Small intestine (tissue), 7 donors: ENCODE results near the gene ARHGAP15. TPM values are rescaled to one million over a fixed set of nuclear protein-coding genes. Genes with fewer than 3 reads are reported as not detected.
A peak's percentile ranks its signal among the peaks of the same experiment; 100 is the strongest.

Experiments
- DNase-seq, 2 donors: peaks; one replicate each; pipeline versions ENCODE4 v3.0.0 to v3.0.0-alpha.2; 2013
- FAIRE-seq: peaks from 2 replicates; lab custom pipeline; 2012; peaks lifted over from hg19 to GRCh38; lab: Jason Lieb, UNC
- H3K27ac ChIP-seq, 3 donors: one replicate each; pipeline ENCODE4 v1.5.1; 2013; ENCODE audit warnings: low read length in 2 of 3, mild to moderate bottlenecking in 2 of 3, control low read depth in 1 of 3, inconsistent platforms in 1 of 3, low read depth in 1 of 3, moderate library complexity in 1 of 3
- H3K27me3 ChIP-seq, 3 donors: one replicate each; pipeline ENCODE4 v1.6.1; 2013; ENCODE audit warnings: low read length in 3 of 3, inconsistent platforms in 1 of 3; ENCODE audit not compliant: control insufficient read depth in 3 of 3, insufficient read depth in 3 of 3
- H3K36me3 ChIP-seq, 3 donors: one replicate each; pipeline ENCODE4 v1.6.1; 2013; ENCODE audit warnings: low read length in 3 of 3, inconsistent platforms in 1 of 3, low read depth in 1 of 3, mild to moderate bottlenecking in 1 of 3, moderate library complexity in 1 of 3; ENCODE audit not compliant: control insufficient read depth in 3 of 3, insufficient read depth in 2 of 3
- H3K4me1 ChIP-seq, 3 donors: one replicate each; pipeline ENCODE4 v1.6.1; 2013; ENCODE audit warnings: low read length in 2 of 3, inconsistent platforms in 1 of 3, low read depth in 1 of 3, mild to moderate bottlenecking in 1 of 3, moderate library complexity in 1 of 3; ENCODE audit not compliant: control insufficient read depth in 3 of 3, insufficient read depth in 2 of 3
- H3K4me3 ChIP-seq, 3 donors: one replicate each; pipeline ENCODE4 v1.5.1; 2013; ENCODE audit warnings: low read length in 3 of 3, control low read depth in 1 of 3, inconsistent platforms in 1 of 3, low read depth in 1 of 3, mild to moderate bottlenecking in 1 of 3, moderate library complexity in 1 of 3
- H3K9me3 ChIP-seq, 2 donors: one replicate each; pipeline ENCODE4 v1.6.1; 2013; ENCODE audit warnings: low read depth in 1 of 2, low read length in 1 of 2; ENCODE audit not compliant: control insufficient read depth in 2 of 2, insufficient read depth in 1 of 2
- WGBS, 3 donors: extraction: QIAGEN DNeasy Blood & Tissue Kit; methylation state at CpG; one replicate each; pipeline ENCODE4 v1.1.7; 2013; 5-methylcytosine and 5-hydroxymethylcytosine counted together
- polyA plus RNA-seq, 4 donors: library from polyadenylated mRNA; stranded (reverse) in 3 of 4; unstranded in 1 of 4; fragments of 200-250 nt in 3 of 4; fragments of 120-200 nt in 1 of 4; gene quantifications; one replicate each; pipeline versions ENCODE4 v1.2.1 to v1.2.3, GENCODE V29; 2013
- donor health status: healthy with polysubstance abuse.
- donor health status: control.
- donor health status: control.
- donor health status: Bipolar disorder and iron deficiency.
- donor health status: healthy.

The ARHGAP15 gene
- polyA plus RNA-seq, 4 donors = 0.67 to 18.2 (median 10.1) TPM

DNA sequence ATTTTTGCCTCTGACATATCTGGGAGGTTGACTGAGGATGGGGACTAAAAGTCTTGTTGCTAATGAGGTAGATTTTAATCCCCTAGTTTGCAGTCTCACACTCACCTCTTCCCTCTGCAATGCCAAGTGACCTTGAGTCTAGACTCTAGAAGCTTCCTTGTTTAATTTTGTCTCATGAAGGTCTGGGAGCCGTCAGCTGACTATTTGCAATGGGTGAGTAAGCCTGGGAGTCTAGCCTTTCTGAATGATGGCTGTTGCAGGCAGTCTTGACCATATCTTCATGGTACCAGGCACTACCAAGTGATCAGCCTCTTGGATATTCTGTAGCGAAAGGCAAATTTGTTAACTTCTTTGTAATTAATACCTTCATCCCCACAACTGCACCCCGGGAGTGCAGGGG is 61.2 kb downstream of the ARHGAP15 start:
- Histone ChIP-seq H3K36me3 (no peaks in the 10 kb centered on the region), H3K9me3 (no peaks in the 10 kb centered on the region), H3K27me3 (no peaks in the 10 kb centered on the region), H3K4me3 (no peak overlapping the region), H3K4me1 (no peaks in the 10 kb centered on the region), H3K27ac (no peak overlapping the region)
- DNase-seq = no peak
- FAIRE-seq = no peak
- WGBS, 3 donors = 62 to 84% (median 72%) methylated on average over 3 of the region's 3 CpGs

DNA sequence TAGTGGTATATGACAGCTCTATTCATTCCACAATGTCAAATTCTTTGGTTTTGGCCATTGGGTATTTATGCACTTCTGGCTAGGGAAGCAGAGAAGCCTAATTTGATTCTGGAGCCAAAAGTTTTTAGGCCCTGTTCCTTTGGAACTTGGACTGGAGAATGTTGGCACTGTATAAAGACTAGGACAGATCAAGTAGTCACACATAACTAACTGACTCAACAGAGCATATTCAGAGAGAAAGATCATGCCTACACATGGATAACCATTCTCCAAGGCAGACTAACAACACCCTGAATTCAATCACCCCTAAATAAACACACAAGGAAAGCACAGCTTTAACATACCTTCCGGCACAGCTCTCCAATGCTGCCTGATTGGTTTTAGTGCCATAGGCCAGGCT is 62.9 kb downstream of the ARHGAP15 start:
- FAIRE-seq = no peak

DNA sequence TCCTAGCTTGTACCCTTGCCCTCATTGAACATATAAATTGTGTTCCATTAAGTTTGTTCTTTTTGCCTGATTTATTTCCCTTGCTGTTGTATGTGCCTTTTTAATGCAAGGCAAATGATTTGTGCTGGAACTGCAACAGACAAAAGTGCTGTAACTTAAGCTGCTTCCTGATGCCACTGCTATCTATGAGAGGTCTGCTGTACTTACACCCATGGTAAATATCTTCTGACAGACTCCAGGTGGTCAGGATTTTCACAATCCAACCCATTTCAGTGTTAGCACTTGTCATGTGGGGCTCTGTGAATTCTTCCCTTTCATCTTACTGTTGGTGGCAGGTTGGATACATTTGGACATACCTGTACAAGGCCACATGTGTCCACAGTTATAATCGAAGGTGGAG is 63.5 kb downstream of the ARHGAP15 start:
- no peak overlapping the region for H3K4me3 ChIP-seq
- no peaks in the 10 kb centered on the region for H3K27me3 ChIP-seq
- DNase-seq (no peak), FAIRE-seq (no peak)
- no peaks in the 10 kb centered on the region for H3K4me1 ChIP-seq
- no peak overlapping the region for H3K27ac ChIP-seq
- H3K9me3 ChIP-seq = no peaks in the 10 kb centered on the region
- 63 to 93% (median 90%) methylated on average over 1 of the region's 1 CpG for WGBS, 3 donors
- H3K36me3 ChIP-seq = no peaks in the 10 kb centered on the region

More for the DNA sequence above, 62.9 kb downstream of the ARHGAP15 start:
- H3K4me1 ChIP-seq = no peaks in the 10 kb centered on the region
- 76 to 93% (median 79%) methylated on average over 1 of the region's 1 CpG for WGBS, 3 donors
- no peak for DNase-seq
- no peaks in the 10 kb centered on the region for H3K27me3 ChIP-seq
- no peaks in the 10 kb centered on the region for H3K36me3 ChIP-seq
- H3K4me3 ChIP-seq = no peak overlapping the region
- H3K9me3 ChIP-seq = no peaks in the 10 kb centered on the region
- no peak overlapping the region for H3K27ac ChIP-seq

DNA sequence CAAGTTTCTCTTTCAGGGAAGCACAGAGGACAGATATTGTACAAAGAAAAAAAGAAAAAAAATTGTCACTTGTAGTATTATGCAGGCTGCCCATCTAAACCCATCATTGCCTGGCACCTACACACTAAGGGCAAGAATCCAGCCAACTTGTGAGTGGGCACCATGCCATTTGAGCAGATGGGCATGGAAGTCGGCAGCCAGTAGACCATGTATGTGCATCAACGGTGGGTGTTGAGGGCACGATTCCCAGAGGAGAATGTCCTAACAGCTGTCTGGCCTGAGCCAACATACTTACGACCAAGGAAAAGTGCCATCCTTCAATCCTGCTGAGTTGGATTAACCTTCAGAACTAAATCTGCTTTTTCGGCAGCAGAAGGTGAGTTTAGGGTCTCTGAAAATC is 63.9 kb downstream of the ARHGAP15 start:
- no peaks in the 10 kb centered on the region for H3K9me3 ChIP-seq
- no peaks in the 10 kb centered on the region for H3K27me3 ChIP-seq
- WGBS, 3 donors = 76 to 87% (median 85%) methylated on average over 5 of the region's 5 CpGs
- no peak overlapping the region for H3K27ac ChIP-seq
- H3K36me3 ChIP-seq = no peaks in the 10 kb centered on the region
- no peak for DNase-seq
- FAIRE-seq = no peak
- H3K4me1 ChIP-seq = no peaks in the 10 kb centered on the region
- H3K4me3 ChIP-seq = no peak overlapping the region

DNA sequence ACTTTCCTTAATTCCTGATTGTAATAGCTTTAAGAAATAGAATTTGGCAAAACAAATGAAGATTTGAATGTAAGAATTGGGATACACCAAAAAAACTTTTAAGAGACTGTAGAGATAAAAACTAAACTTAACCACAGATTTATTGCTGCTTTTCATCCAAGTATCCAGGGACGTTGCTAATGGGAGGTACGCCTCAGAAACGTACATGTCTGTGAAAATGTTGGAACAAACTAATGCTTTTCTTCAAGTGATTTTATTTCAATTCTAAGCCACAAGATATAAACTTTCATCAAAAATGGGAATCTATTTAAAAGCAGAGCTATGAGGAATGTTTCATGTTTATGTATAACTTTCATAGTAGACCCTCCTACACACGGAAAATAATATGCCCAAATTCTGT is 66.3 kb downstream of the ARHGAP15 start:
- Histone ChIP-seq H3K9me3 (no peaks in the 10 kb centered on the region), H3K27me3 (no peaks in the 10 kb centered on the region), H3K4me3 (no peak overlapping the region), H3K4me1 (no peaks in the 10 kb centered on the region), H3K27ac (no peak overlapping the region), H3K36me3 (no peaks in the 10 kb centered on the region)
- WGBS, 3 donors = 59 to 78% (median 64%) methylated on average over 4 of the region's 4 CpGs
- FAIRE-seq (no peak), DNase-seq (no peak)

DNA sequence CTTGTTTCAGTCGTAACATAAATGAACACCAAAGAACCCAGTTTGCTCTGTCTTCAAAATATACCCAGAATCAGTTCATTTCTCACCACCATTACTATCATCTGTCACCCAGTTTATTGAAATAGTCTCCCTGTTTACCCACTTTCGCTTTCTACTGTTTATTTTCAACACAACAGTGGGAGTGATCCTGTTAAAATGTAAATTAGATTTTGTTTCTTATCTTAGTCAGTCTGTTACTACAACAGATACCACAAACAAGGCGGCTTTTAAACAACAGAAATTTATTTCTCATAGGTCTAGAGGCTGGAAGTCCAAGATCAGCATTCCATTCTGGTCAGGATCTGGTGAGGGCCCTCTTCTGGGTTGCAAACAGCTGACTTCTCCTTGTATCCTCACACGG is 74.8 kb downstream of the ARHGAP15 start:
- DNase-seq = no peak
- H3K27ac ChIP-seq = no peak overlapping the region
- no peaks in the 10 kb centered on the region for H3K36me3 ChIP-seq
- 81 to 87% (median 85%) methylated on average over 4 of the region's 4 CpGs for WGBS, 3 donors
- no peak for FAIRE-seq
- H3K27me3 ChIP-seq = no peaks in the 10 kb centered on the region
- H3K4me1 ChIP-seq = no peaks in the 10 kb centered on the region
- no peak overlapping the region for H3K4me3 ChIP-seq
- H3K9me3 ChIP-seq = no peaks in the 10 kb centered on the region

DNA sequence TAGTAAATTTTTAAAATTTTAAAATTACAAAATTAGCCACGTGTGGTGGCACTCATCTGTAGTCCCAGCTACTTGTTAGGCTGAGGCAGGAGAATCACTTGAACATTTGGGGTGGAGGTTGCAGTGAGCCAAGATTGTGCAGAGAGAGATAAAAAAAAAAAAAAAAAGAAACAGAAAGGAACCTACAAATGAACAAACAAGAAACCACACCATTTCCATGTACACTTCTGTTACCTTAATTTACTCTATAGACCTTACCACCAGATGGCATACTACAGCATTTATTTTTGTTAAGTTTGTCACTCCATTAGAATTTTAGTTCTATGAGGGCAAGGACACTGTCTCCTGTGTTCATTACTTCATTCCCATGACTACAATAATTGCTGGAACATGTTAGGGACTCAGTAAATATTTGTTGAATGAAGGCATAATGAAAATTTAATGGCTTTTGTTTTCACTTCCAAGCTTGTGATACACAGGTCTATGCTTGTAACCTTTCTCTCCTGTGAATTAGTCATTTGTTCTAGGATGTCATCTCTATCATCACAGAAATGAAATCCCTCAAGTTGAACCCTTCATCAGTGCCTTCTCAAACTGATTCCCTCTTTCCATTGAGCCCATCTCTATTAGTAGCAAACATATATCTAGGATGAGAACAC is 76.0 kb downstream of the ARHGAP15 start:
- no peaks in the 10 kb centered on the region for H3K36me3 ChIP-seq
- DNase-seq (peak in 1 of 2 donors; percentile 25), FAIRE-seq (no peak)
- H3K27me3 ChIP-seq = no peaks in the 10 kb centered on the region
- H3K4me3 ChIP-seq = no peak overlapping the region
- no peaks in the 10 kb centered on the region for H3K4me1 ChIP-seq
- WGBS, 3 donors = 56 to 94% (median 75%) methylated on average over 1 of the region's 1 CpG
- no peaks in the 10 kb centered on the region for H3K9me3 ChIP-seq
- no peak overlapping the region for H3K27ac ChIP-seq

DNA sequence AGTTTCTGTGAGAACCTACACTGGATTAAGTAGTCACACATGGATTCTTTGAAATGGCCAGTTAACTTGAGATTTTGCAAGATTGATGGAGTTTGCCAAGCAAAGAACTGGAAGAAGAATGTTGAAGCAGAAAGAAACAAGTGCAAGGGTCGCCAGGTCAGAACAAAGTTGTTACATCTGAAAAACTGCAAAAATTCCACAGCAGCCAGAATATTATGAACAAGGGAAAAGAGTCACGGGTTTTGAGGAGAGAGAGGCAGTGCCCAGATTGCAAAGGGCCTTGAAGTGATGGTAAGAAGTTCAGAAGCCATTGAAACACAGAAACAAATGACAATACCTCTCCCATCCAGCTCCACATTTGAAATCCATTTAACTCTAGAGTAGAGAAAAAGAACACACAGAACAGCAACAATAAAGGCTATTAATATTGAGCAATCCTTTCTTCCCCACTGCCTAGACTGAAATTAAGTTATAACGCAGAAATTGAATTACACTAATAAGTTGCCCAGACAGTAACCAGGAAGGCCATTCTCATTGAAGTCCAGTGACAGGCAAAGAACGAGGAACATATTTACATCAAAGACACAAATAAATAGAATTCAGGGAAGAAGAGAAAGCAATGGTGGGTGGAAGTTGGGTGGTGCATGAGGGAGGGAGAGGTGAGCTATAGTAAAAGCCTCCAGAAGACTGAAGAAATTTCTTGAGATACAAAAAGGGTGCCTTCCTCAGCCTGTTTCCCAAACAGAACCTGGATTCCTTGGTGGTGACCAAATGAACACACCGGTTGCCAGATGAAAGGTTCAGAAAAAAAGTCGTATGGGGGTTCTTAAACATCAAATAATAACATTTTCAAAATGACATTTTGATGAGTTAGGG is 80.6 kb downstream of the ARHGAP15 start:
- no peak overlapping the region for H3K4me3 ChIP-seq
- no peak overlapping the region for H3K27ac ChIP-seq
- no peak for DNase-seq
- no peak for FAIRE-seq
- WGBS, 3 donors = 62 to 75% (median 73%) methylated on average over 6 of the region's 6 CpGs
- H3K9me3 ChIP-seq = no peaks in the 10 kb centered on the region
- H3K4me1 ChIP-seq = no peaks in the 10 kb centered on the region
- H3K27me3 ChIP-seq = no peaks in the 10 kb centered on the region
- H3K36me3 ChIP-seq = no peaks in the 10 kb centered on the region
